ENCODE results near the gene MAML2.
A peak's percentile ranks its signal among the peaks of the same experiment; 100 is the strongest.

MAML2 gene

DNA sequence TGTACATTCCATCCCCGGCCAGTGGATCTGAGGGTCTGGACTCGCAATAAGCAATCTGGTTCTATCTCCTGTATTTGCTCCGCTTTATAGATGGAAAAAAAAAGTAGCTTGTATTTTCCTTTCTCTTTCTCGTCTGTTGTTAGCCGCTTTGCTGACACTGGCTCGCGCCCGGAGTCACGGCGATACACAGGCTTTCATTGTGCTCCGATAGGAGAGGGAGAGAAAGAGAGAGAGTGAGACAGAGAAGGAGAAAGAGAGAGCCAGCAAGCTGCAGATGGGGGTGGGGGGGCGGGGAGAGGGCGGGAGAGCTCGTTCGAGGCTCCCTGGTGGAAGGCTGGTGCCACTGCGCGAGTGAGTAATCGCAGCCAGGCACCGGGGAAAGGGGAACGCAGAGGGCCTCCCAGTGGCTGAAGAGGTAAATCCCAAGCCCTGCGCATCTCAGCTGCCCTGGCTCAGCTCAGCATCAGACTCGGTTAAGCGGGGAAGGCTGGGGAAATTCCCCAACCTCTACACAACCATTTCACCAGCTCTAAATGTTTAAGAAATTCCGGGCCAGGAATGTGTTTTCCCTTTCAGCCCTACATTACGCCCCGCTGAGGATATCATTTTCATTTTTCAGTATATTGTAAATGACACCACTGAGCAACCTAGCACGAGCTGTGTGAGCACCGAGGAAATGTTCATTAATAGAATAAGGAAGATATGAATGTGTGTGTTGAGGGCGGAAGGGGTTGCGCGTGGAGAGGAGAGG, at the start of gene MAML2:
TSS of gene MAML2 (minus strand) at position 235 of the 751 bp plus-strand sequence. CDS start 1,300 bp downstream, outside the sequence.
- no peak for FAIRE-seq

DNA sequence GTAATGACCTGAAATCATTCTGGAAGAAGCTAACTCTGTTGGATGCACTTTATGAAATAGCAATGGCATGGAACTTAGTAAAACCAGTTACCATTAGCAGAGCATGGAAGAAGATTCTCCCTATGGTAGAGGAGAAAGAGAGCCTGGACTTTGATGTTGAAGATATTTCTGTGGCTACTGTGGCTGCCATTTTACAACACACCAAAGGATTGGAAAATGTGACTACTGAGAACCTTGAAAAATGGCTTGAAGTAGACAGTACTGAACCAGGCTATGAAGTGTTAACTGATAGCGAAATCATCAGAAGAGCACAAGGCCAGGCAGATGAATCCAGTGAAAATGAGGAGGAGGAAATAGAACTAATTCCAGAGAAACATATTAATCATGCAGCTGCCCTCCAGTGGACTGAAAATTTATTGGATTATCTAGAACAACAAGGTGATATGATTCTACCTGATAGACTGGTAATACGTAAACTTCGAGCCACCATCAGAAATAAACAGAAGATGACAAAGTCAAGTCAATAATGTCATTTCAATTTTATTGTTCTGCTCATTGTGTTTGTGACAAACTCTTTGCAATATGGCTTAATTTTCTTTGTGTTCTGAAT, 48.8 kb upstream of the MAML2 start:
- no peak for FAIRE-seq

DNA sequence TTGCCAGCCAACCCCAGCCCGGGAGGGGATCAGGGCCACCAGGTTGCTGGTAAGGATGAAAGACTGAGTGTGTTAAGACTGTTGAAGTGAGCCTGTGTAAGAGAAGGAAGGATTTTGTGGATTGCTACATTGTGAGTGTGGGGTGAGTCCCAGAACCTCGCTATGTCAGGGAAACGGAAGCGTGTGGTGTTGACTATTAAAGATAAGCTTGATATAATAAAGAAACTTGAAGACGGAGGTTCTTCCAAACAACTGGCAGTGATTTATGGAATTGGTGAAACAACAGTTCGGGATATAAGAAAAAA, 47.4 kb upstream of the MAML2 start:
- no peak for FAIRE-seq

DNA sequence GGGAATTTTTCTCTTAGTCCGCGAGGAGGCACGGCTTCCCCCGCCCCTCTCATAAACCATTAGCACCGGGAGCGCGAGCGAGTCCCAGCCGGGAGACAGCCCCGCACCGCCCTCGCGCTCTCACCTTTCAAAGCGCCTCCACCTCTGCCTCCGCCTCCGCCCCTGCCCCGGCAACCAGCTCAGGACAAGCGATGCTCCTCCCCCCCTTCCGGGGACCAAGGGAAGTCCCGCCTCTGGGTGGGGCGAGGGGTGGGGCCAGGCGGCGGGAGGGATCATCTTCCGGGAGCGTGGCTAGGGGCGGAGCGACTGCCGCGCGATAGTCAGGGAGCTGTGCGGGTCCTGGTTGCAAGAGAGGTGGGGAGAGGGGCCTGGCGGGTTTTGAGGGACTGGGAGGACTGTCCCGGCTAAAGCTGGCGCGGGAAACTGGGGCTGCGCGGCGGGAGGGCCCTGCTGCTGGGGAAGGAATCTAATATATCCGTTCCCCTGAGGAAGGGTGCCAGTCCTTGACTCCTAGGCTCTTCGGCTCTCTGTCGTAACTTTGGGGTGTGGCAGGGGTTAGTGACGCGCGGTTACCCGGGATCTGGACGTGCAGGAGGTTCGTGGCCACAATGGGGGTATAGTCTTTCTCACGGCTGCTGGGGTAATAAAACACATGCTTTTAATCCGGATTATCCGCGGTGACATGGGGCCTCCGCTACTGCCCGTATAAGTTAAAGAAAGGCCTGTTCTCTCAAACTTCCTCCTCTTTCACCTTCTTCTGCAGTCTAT, 46.9 kb upstream of the MAML2 start, which contains the start of the genes CCDC82 and JRKL:
TSS of gene CCDC82 (minus strand) at position 193 of the 768 bp plus-strand sequence. CDS start 5,165 bp downstream, outside the sequence.
TSS of gene JRKL (plus strand) at position 294 of the 768 bp plus-strand sequence. CDS start 637 bp downstream, outside the sequence.
- FAIRE-seq = no peak

GRCh38 chr11:96388891-96389719, 46.1 kb upstream of the MAML2 start:
- no peak for FAIRE-seq

DNA sequence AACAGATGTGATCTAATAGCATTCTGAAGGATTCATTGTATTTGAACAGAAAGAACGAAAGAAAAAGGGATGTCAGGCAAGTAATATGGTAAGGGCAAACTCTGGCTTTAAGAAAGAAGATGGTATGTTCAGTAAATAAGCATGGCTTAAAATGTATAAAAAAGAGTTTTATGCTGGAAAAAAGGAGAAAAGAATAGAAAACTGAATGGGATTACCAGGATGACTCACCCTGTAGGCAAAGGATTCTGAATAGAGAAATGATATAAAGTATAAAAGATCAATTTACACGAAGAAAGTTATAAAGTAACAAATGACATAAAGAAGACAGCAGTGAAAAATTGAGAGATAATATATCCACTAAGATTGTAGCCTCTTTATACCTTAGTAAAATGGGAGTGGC, 42.2 kb upstream of the MAML2 start:
- FAIRE-seq = no peak

- no peak for FAIRE-seq
These were observed 41.2 kb upstream of the MAML2 start for GRCh38 chr11:96384156-96384555.

GRCh38 chr11:96376796-96377195, 33.8 kb upstream of the MAML2 start:
- no peak for FAIRE-seq

DNA sequence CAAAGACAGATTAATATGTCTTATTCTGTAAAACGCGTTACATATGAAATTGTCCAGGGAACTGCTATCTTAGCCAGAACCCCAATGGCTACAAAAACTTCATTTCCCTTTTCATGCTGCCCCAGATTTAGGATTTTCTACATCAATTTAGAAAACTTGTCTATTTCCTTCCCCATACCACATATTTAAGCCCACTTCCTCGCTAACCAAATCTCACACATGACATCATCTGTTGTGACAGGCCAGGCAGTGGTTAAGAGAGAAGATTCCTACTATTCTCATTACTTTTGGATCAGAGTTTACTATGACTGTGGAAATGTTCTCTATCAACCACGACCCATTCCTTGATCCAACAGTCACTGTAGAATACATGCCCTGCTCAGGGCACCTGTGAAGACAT, 30.8 kb upstream of the MAML2 start:
- no peak for FAIRE-seq

DNA sequence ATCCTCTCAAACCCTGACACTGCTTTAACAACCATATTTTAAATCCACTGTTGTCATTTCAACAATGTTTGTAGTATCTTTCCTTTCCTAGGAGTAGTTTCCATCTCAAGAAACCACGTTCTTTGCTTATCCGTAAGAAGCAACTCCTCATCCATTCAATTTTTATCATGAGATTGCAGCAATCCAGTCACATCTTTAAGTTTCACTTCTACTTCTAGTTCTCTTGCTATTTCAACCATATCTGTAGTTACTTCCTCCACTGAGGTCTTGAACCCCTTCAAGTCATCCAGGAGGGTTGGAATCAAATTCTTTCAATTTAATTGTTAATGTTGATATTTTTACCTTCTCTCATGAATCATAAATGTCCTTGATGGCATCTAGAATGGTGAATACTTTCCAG, 24.3 kb upstream of the MAML2 start:
- no peak for FAIRE-seq

DNA sequence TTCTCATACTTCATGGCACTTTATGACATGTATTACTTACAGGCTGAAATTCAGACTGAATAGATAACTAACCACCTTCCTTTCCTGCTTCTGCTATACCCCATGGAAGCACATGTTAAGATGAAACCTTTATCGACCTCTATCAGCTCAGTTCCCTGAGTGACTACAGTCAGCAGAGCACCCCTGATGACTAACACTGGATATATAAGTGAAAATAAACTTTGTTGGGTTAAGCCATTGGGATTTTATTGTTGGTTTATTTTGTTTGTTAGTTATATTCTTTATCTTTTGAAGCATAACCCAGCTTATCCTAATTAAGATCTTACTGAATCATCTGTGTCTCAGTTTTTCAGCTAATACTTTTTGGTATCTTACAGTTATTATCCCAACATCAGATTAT, 23.0 kb upstream of the MAML2 start:
- no peak for FAIRE-seq

DNA sequence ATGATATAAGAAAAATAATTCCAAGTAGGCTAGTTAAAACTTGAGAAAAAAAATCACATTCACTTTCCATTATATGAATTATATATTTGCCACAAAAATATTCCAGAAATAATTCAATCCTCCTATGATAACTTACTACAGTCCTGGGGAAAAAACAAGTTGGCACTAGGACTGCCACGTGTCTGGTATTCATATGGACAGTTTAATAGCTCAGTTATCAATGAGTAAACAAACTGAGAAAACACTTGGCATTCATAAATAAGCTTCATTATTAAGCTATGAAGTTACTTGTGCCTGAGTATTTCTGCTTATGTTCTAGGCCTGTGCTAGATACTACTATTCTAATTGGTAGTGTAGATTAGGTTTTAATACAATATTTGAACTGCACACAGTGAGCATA, 22.5 kb upstream of the MAML2 start:
- peak; percentile 5 for FAIRE-seq

DNA sequence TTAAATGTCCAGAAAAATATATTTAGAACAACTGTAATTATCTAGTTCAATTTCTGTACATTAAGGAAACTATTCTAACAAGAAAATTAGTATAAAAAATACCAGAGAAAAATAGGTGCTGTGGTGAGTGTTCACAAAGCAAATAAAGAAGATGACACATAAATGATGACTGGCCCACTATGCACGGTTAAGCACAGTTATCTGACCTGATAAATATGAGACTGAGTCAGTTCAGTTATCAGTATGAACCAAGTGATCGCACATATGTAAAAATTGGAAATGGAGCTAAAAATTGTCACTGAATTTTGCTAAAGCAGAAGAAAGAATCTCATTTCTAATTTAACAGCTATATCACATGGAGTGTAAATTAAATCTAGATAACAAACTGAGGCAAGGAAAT, 18.8 kb upstream of the MAML2 start:
- no peak for FAIRE-seq

DNA sequence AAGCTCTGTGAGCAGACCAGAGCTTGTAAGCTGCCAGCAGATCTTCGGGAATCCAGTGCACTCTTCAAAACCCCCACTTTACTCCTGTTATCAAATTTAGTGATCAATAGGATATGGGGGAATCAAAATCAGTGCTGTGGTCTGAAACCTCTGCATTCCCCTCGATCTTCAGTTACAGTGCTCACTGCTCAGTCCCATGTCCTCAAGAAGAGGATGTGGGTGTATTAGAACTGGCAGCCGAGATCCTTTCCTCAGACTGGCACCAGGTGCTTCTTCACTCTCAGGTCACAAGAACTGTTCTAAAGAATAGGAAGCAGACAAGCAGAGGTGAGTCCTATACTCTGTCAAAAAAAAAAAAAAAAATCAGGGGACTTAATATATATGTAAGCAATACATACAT, 15.3 kb upstream of the MAML2 start:
- FAIRE-seq = no peak

DNA sequence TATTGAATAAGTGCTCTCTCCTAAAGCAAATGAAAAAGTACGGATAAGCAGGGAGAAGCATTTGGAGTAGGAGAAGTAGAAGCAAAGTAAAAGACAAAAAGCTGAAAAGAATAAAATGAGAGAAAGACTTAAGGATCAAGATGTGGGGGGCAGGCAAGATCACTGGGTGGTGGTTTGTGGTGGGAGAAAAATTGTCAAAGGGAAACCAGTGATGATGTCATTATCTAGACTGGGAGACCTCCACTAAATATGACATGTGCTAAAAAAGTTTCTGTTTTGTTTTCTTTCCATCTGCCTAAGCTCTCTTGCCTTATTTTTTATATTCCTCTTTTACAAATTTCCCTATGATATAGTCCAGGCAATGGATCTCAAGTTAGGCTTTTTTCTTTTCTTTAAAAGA, 14.8 kb upstream of the MAML2 start:
- no peak for FAIRE-seq

DNA sequence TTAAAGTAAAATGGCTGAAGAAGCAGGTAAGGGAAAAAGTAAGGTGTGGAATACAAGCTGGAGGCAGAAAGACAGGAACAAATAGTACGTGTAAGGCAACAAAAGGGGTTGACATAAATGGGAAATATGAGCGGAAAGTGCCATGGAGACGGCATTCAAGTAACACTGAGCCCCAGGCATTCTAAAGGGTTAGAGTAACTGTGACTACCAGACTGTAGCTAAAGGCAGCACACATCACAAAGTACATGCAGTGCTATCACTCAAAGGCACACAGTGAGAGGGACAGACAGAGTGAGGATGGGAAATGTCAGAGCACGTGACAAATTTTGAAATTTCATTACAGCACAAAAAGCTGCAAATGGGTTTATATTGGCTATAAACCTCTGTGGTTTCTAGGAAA, 13.9 kb upstream of the MAML2 start:
- no peak for FAIRE-seq

DNA sequence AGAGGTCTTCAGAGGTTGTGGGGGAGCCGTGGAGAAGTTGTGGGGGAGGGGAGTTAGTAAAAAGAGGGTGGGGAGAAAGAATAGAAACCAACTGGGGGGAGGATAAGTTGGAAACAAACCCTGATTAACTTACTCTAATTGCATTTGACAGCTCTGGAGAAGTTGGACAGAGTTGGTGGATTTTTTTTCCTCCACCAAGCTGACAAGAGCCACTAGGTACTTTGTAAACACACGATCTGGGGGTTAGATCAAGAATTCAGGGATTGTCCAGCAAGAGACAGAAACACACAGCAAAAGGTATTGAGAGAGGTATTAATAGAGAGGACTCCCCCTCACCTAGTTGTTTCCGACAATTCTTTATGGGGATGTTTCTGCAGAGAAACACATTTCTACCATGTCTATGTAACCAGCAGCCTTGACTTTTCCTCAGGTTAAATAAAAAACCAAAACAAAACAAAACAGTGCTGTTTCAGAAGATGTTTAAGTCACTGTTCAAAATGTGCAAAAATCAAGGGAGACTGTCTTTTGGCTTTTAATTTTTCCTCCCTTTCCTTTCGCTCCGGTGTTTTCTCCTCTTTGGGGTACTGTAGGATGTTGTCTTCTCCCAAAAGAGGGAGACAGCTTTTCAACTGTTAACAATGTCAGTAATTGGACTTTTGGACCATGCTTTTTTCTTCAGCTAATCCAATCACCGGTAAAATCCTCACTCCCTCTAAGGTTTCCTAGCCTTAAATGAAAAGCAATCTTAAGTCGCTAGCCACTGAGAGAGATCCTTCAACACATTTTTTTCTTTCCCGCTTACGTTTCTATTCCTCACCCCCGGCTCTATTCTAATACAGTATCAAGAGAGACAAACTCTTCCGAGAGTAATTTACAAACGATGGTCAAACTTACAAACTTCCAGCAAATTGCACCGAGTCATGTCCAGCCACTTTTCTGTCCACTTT, 708 bp downstream of the MAML2 start:
- FAIRE-seq = no peak

- no peak for FAIRE-seq
These were observed 1.6 kb downstream of the MAML2 start for GRCh38 chr11:96341211-96342013.

GRCh38 chr11:96340555-96340885, 2.5 kb downstream of the MAML2 start:
- no peak for FAIRE-seq

DNA sequence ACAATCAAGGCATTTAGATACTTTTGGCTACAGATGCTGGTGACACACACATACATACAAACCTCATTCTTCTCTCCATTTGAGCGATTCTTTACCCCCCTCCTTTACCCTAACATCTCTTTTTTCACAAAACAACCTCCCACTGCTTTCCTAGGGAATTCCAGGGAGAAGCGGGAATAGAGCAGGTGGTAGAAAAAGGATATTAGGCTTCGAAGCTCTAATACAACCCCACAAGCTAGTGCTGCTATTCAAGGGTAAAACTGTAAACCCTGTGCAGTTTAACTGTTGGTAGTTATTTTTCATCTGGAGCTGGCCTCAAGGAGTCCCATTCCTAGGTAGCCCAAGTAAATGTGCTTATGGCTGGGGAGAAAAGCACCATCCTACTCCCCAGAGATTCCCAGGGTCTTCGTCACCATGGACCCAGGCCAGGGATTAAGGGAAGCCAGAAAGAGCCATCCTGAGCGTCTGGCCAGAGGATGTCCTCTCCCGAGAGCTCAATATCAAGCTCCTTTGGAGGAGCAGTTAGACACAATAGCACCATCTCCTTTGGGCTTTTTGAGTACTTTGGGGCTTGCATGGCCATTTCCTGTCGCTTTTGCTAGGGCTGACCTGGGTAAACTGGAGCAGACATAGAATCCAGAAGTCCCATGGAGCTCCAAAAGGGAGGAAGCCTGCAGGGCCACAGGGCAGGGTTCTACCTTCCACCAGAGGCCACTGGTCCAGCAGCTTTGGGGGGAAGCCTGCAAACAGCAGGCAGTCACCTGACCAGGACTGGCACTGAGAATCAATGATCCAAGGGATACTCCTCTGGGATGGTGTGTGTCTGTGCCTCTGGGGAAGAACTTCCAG, 3.1 kb downstream of the MAML2 start:
- no peak for FAIRE-seq

Measured in islet of Langerhans (tissue), 1 donor.